ENCODE measurements around the gene JAKMIP2.
"Not testable (repeated sequence)": the region's sequence is repeated elsewhere in the genome, so short reads cannot be mapped to it uniquely, and the experiment has no call there.

The JAKMIP2 gene

DNA sequence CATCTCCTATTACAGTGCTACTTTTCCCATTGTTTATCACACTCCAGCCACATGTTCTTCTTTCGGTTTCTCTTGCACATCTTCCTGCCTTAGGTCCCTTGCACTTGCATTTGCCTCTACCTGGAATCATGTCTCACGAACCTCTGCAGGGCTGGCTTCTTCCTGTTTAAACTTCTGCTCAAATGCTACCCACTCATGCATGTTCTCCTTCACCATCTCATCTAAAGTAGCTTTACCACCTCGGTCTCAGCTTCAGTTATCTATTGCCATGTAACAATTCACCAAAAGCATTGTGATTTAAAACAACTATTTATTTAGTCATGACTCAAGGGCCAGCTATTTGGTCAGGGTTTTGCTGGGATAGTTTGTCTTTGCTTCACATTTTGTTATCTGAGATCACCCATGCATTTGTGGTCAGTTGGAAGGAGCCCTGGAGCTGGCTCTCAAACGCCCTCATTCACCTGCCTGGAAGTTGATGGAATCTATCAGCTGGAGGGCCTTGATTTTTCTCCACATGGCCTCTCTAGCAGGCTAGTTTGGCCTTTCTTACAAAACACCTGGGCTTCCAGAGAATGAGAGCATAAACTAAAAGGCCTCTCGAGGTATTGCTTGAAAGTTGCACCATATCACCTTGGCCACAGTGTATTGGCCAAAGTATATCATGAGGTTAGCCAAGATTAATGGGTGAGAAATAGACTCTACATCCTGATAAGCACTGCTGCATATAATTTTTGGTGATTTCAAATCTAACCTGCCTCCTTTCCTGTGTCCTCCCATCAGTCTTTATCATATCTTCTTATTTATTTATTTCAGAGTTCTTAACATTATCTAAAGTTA is 27.5 kb upstream of the JAKMIP2 start:
- Histone ChIP-seq H3K36me3 (ENCODE audit: insufficient read depth, low read length) (no peaks in the 10 kb centered on the region), H3K4me3 (ENCODE audit: low read length) (no peak overlapping the region), H3K4me2 (ENCODE audit: low read length) (no peak overlapping the region), H3K9ac (ENCODE audit: low read depth, low read length) (no peak overlapping the region), H3K4me1 (ENCODE audit: control insufficient read depth, insufficient read depth, low read length) (peaks cover 2% of the 10 kb centered on the region), H3K27me3 (ENCODE audit: control insufficient read depth, insufficient read depth, low read length) (no peaks in the 10 kb centered on the region), H3K9me3 (replicated peaks; ENCODE audit: low read length) (no peaks in the 10 kb centered on the region)

DNA sequence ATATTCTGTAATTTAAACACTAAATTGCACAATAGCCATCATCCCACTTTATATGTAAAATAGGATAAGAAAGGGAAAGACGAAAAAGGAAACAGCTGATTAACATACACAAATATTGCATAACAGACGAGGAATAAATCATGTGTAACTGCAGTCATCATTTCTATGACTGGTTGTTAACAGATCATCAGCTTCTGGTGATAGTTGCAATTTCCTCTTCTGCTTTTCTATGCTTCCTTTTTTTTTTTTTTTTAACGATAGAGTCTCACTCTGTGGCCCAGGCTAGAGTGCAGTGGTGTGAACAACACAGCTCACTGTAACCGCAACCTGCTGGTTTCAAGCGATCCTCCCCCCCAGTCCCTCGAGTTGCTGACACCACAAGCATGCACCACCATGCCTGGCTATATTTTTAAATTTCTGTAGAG is 22.5 kb upstream of the JAKMIP2 start:
- H3K9me3 ChIP-seq (replicated peaks; ENCODE audit: low read length) = no peaks in the 10 kb centered on the region
- H3K4me1 ChIP-seq (ENCODE audit: control insufficient read depth, insufficient read depth, low read length) = peaks cover 6% of the 10 kb centered on the region
- no peak overlapping the region for H3K4me3 ChIP-seq (ENCODE audit: low read length)
- H3K36me3 ChIP-seq (ENCODE audit: insufficient read depth, low read length) = no peaks in the 10 kb centered on the region
- peaks cover 13% of the 10 kb centered on the region for H3K27me3 ChIP-seq (ENCODE audit: control insufficient read depth, insufficient read depth, low read length)
- no peak overlapping the region for H3K4me2 ChIP-seq (ENCODE audit: low read length)
- H3K9ac ChIP-seq (ENCODE audit: low read depth, low read length) = no peak overlapping the region

- H3K36me3 ChIP-seq (ENCODE audit: insufficient read depth, low read length) = no peaks in the 10 kb centered on the region
- peaks cover 4% of the 10 kb centered on the region for H3K4me1 ChIP-seq (ENCODE audit: control insufficient read depth, insufficient read depth, low read length)
- H3K9ac ChIP-seq (ENCODE audit: low read depth, low read length) = no peak overlapping the region
- peaks cover 13% of the 10 kb centered on the region for H3K27me3 ChIP-seq (ENCODE audit: control insufficient read depth, insufficient read depth, low read length)
- H3K9me3 ChIP-seq (replicated peaks; ENCODE audit: low read length) = no peaks in the 10 kb centered on the region
- no peak overlapping the region for H3K4me3 ChIP-seq (ENCODE audit: low read length)
- H3K4me2 ChIP-seq (ENCODE audit: low read length) = no peak overlapping the region
Observed at GRCh38 chr5:147804334-147804733, 21.8 kb upstream of the JAKMIP2 start.

DNA sequence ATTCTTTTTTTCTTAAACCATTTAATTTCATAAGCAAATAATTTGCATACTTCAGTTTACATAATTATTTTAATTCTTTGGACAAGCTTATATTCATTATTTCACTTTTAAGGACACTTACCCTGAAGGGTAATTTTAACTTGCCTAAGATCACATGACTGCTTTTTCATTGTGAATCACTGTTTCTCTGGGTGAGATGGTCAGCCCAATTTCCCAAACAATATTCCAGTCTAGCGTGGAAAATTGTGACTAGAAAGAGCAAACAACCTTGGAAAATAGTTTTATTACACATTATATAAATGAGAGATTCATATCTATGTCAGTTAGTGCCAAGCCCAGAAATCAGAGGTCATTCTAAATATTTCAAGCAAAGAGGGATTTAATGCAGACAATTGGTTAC is 21.4 kb upstream of the JAKMIP2 start:
- Histone ChIP-seq H3K4me2 (ENCODE audit: low read length) (no peak overlapping the region), H3K9ac (ENCODE audit: low read depth, low read length) (no peak overlapping the region), H3K36me3 (ENCODE audit: insufficient read depth, low read length) (no peaks in the 10 kb centered on the region), H3K27me3 (ENCODE audit: control insufficient read depth, insufficient read depth, low read length) (peaks cover 13% of the 10 kb centered on the region), H3K9me3 (replicated peaks; ENCODE audit: low read length) (no peaks in the 10 kb centered on the region), H3K4me1 (ENCODE audit: control insufficient read depth, insufficient read depth, low read length) (peaks cover 4% of the 10 kb centered on the region), H3K4me3 (ENCODE audit: low read length) (no peak overlapping the region)

DNA sequence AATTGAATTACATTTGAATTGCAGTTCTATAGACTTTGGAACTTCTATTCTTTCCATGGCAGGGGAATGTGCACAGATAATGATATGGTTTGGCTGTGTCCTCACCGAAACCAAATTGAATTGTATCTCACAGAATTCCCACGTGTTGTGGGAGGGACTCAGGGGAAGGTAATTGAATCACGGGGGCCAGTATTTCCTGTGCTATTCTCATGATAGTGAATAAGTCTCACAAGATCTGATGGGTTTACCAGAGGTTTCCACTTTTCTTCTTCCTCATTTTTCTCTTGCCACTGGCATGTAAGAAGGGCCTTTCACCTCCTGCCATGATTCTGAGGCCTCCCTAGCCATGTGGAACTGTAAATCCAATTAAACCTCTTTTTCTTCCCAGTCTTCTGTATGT is 20.6 kb upstream of the JAKMIP2 start:
- H3K4me3 ChIP-seq (ENCODE audit: low read length); H3K4me1 ChIP-seq (ENCODE audit: control insufficient read depth, insufficient read depth, low read length); H3K9me3 ChIP-seq (replicated peaks; ENCODE audit: low read length); H3K36me3 ChIP-seq (ENCODE audit: insufficient read depth, low read length); H3K4me2 ChIP-seq (ENCODE audit: low read length); H3K9ac ChIP-seq (ENCODE audit: low read depth, low read length): not testable (repeated sequence)
- peaks cover 15% of the 10 kb centered on the region for H3K27me3 ChIP-seq (ENCODE audit: control insufficient read depth, insufficient read depth, low read length)

- Histone ChIP-seq H3K9ac (ENCODE audit: low read depth, low read length) (no peak overlapping the region), H3K27me3 (ENCODE audit: control insufficient read depth, insufficient read depth, low read length) (peaks cover 21% of the 10 kb centered on the region), H3K4me1 (ENCODE audit: control insufficient read depth, insufficient read depth, low read length) (peaks cover 4% of the 10 kb centered on the region), H3K9me3 (replicated peaks; ENCODE audit: low read length) (no peaks in the 10 kb centered on the region), H3K36me3 (ENCODE audit: insufficient read depth, low read length) (no peaks in the 10 kb centered on the region), H3K4me3 (ENCODE audit: low read length) (no peak overlapping the region), H3K4me2 (ENCODE audit: low read length) (no peak overlapping the region)
Observed at GRCh38 chr5:147801461-147801860, 18.9 kb upstream of the JAKMIP2 start.

DNA sequence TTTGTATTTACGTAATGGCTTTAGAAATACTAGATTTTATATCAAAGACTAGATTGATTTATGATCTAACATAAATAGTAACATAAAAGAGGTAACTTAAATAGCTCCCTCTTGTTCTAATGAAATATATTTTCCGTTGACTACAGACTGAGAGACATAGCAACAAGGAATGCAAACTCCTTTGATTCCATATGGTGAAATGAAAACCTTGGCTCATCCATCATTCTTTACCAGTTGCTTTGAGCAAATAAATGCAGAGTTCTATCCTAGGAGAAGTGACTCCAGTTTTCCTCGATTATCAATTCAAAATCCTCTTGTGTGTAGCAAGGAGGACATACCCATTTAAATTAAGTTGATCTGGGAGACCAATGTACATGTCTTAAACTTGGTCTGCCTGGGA is 18.0 kb upstream of the JAKMIP2 start:
- Histone ChIP-seq H3K9me3 (replicated peaks; ENCODE audit: low read length) (no peaks in the 10 kb centered on the region), H3K4me1 (ENCODE audit: control insufficient read depth, insufficient read depth, low read length) (peaks cover 4% of the 10 kb centered on the region), H3K4me2 (ENCODE audit: low read length) (no peak overlapping the region)

DNA sequence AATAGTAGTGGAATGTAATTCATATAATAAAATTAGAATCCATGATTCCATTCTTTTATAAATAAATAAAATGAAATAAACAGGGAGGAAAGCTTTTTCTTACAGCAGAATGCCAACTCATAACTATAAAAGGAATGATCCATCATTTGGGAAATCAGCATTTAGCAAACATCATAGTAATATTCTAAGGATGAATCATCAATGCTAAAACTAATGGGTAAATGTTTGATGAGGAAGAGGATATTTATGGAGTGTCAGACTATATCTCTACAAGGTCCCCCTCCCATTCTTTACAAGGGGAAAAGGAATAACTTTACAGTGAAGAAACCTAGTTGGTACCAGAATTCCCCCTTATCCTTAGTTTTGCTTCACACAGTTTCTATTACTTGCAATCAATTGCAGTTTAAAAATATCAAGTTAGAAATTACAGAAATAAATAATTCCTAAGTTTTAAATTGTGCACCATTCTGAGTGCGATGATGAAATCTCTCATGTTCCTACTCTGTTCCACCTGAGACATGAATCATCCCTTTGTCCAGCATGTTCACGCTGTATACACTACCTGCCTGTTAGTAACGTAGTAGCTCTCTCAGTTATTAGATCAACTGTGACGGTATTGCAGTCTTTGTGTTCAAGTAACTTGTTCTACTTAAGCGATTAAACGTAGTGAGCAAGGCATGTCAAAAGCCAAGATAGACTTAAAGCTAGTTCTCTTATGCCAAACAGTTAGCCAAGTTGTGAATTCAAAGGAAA is 14.2 kb upstream of the JAKMIP2 start:
- no peaks in the 10 kb centered on the region for H3K9me3 ChIP-seq (replicated peaks; ENCODE audit: low read length)
- H3K4me2 ChIP-seq (ENCODE audit: low read length) = no peak overlapping the region
- no peak overlapping the region for H3K9ac ChIP-seq (ENCODE audit: low read depth, low read length)
- H3K4me1 ChIP-seq (ENCODE audit: control insufficient read depth, insufficient read depth, low read length) = no peaks in the 10 kb centered on the region
- H3K27me3 ChIP-seq (ENCODE audit: control insufficient read depth, insufficient read depth, low read length) = peaks cover 19% of the 10 kb centered on the region
- H3K36me3 ChIP-seq (ENCODE audit: insufficient read depth, low read length) = no peaks in the 10 kb centered on the region
- no peak overlapping the region for H3K4me3 ChIP-seq (ENCODE audit: low read length)

More for the DNA sequence above, 18.0 kb upstream of the JAKMIP2 start:
- H3K27me3 ChIP-seq (ENCODE audit: control insufficient read depth, insufficient read depth, low read length) = peaks cover 24% of the 10 kb centered on the region
- H3K36me3 ChIP-seq (ENCODE audit: insufficient read depth, low read length) = no peaks in the 10 kb centered on the region
- H3K9ac ChIP-seq (ENCODE audit: low read depth, low read length) = no peak overlapping the region
- H3K4me3 ChIP-seq (ENCODE audit: low read length) = no peak overlapping the region

- no peak overlapping the region for H3K4me2 ChIP-seq (ENCODE audit: low read length)
- H3K36me3 ChIP-seq (ENCODE audit: insufficient read depth, low read length) = no peaks in the 10 kb centered on the region
- H3K27me3 ChIP-seq (ENCODE audit: control insufficient read depth, insufficient read depth, low read length) = peaks cover 2% of the 10 kb centered on the region
Observed at GRCh38 chr5:147791181-147791580, 8.7 kb upstream of the JAKMIP2 start.

GRCh38 chr5:147789820-147790219 is 7.3 kb upstream of the JAKMIP2 start:
- no peaks in the 10 kb centered on the region for H3K27me3 ChIP-seq (ENCODE audit: control insufficient read depth, insufficient read depth, low read length)
- H3K36me3 ChIP-seq (ENCODE audit: insufficient read depth, low read length) = no peaks in the 10 kb centered on the region
- no peak overlapping the region for H3K4me3 ChIP-seq (ENCODE audit: low read length)
- H3K4me2 ChIP-seq (ENCODE audit: low read length) = no peak overlapping the region
- H3K4me1 ChIP-seq (ENCODE audit: control insufficient read depth, insufficient read depth, low read length) = no peaks in the 10 kb centered on the region
- H3K9ac ChIP-seq (ENCODE audit: low read depth, low read length) = no peak overlapping the region
- H3K9me3 ChIP-seq (replicated peaks; ENCODE audit: low read length) = no peaks in the 10 kb centered on the region

More at GRCh38 chr5:147791181-147791580, 8.7 kb upstream of the JAKMIP2 start:
- no peak overlapping the region for H3K9ac ChIP-seq (ENCODE audit: low read depth, low read length)
- H3K9me3 ChIP-seq (replicated peaks; ENCODE audit: low read length) = no peaks in the 10 kb centered on the region
- no peaks in the 10 kb centered on the region for H3K4me1 ChIP-seq (ENCODE audit: control insufficient read depth, insufficient read depth, low read length)
- no peak overlapping the region for H3K4me3 ChIP-seq (ENCODE audit: low read length)

GRCh38 chr5:147788023-147788422 is 5.5 kb upstream of the JAKMIP2 start:
- Histone ChIP-seq H3K27me3 (ENCODE audit: control insufficient read depth, insufficient read depth, low read length) (no peaks in the 10 kb centered on the region), H3K4me1 (ENCODE audit: control insufficient read depth, insufficient read depth, low read length) (no peaks in the 10 kb centered on the region), H3K9me3 (replicated peaks; ENCODE audit: low read length) (no peaks in the 10 kb centered on the region), H3K36me3 (ENCODE audit: insufficient read depth, low read length) (no peaks in the 10 kb centered on the region), H3K4me3 (ENCODE audit: low read length) (no peak overlapping the region), H3K9ac (ENCODE audit: low read depth, low read length) (no peak overlapping the region), H3K4me2 (ENCODE audit: low read length) (no peak overlapping the region)

Data from skeletal muscle satellite cell (primary cell).